Activated effector memory CD4-positive, alpha-beta T cell treated with Interleukin-2 at 50 U/mL for 16 hours (primary cell): ENCODE data around the gene BCOR.

Experiments
- DNase-seq: peaks from one replicate; pipeline ENCODE4 v3.0.0-alpha.2; 2020

Gene BCOR

GRCh38 chrX:40083120-40083978 lies 14.4 kb downstream of the BCOR start:
- DNase-seq, result no peak

- no peak for DNase-seq
These were observed 15.2 kb downstream of the BCOR start for GRCh38 chrX:40082447-40083119.

- no peak for DNase-seq
These were observed 16.1 kb downstream of the BCOR start for GRCh38 chrX:40081679-40082068.

GRCh38 chrX:40080894-40081678 lies 16.7 kb downstream of the BCOR start:
- no peak for DNase-seq

GRCh38 chrX:40079572-40079971 lies 18.2 kb downstream of the BCOR start:
- no peak for DNase-seq

- DNase-seq, result no peak
These were observed 19.1 kb downstream of the BCOR start for GRCh38 chrX:40078489-40079227.

- DNase-seq, result no peak
These were observed 19.9 kb downstream of the BCOR start for GRCh38 chrX:40077906-40078305.

GRCh38 chrX:40076750-40077575 lies 20.8 kb downstream of the BCOR start:
- no peak for DNase-seq

GRCh38 chrX:40074959-40075332 lies 22.8 kb downstream of the BCOR start:
- DNase-seq, result no peak

GRCh38 chrX:40074080-40074958 lies 23.4 kb downstream of the BCOR start:
- no peak for DNase-seq

GRCh38 chrX:40073439-40074054 lies 24.2 kb downstream of the BCOR start:
- DNase-seq, result no peak

GRCh38 chrX:40072246-40072645 lies 25.5 kb downstream of the BCOR start:
- DNase-seq, result no peak

- DNase-seq, result no peak
These were observed 29.7 kb downstream of the BCOR start for GRCh38 chrX:40068048-40068447.

GRCh38 chrX:40066700-40067099 lies 31.1 kb downstream of the BCOR start:
- no peak for DNase-seq

- no peak for DNase-seq
These were observed 32.3 kb downstream of the BCOR start for GRCh38 chrX:40065296-40066046.

GRCh38 chrX:40064055-40064597 lies 33.6 kb downstream of the BCOR start:
- no peak for DNase-seq

GRCh38 chrX:40063555-40063954 lies 34.2 kb downstream of the BCOR start:
- no peak for DNase-seq

GRCh38 chrX:40062525-40063155 lies 35.1 kb downstream of the BCOR start:
- DNase-seq, result no peak
